ENCODE measurements around the gene KCNT2.

DNA sequence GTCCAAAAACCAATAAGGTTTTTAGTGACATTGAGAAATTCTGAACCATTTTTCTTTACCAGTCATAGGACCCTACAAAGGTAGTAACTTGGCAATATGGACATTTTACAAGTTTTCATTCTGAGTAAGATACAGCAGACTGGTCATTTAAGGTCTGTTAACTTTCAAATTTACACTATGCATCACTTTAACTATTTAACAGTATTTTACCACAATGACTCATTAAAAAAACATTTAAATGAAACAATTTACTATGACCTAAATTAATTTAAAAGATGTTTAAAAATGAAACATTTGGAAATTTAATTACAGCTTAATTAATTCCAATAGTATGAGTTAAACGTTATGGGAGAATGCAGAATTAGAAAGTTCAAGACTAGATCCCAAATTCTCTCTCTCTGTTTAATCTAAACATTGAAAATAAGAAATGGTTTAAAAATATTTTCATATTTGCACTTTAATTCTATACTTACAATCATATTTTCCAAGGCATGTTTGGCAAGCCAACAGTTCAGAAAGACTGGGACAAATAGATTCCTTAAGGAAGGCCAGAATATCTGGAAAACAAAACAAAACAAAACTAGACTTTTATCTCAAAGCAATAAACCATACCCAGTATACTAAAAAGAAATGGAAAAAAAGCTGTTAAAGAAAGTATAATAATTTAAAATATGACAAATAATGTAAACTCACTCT, 140.9 kb downstream of the KCNT2 start:
- TF ChIP-seq, protein P1, sequence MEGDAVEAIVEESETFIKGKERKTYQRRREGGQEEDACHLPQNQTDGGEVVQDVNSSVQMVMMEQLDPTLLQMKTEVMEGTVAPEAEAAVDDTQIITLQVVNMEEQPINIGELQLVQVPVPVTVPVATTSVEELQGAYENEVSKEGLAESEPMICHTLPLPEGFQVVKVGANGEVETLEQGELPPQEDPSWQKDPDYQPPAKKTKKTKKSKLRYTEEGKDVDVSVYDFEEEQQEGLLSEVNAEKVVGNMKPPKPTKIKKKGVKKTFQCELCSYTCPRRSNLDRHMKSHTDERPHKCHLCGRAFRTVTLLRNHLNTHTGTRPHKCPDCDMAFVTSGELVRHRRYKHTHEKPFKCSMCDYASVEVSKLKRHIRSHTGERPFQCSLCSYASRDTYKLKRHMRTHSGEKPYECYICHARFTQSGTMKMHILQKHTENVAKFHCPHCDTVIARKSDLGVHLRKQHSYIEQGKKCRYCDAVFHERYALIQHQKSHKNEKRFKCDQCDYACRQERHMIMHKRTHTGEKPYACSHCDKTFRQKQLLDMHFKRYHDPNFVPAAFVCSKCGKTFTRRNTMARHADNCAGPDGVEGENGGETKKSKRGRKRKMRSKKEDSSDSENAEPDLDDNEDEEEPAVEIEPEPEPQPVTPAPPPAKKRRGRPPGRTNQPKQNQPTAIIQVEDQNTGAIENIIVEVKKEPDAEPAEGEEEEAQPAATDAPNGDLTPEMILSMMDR (IDR thresholded peaks at IDR 0.05): no peak
- no peak for TF ChIP-seq POLR2A (IDR thresholded peaks at IDR 0.05)
- TF ChIP-seq EP300 (IDR thresholded peaks at IDR 0.05): no peak
